ENCODE data around the gene ZMIZ1.

DNA sequence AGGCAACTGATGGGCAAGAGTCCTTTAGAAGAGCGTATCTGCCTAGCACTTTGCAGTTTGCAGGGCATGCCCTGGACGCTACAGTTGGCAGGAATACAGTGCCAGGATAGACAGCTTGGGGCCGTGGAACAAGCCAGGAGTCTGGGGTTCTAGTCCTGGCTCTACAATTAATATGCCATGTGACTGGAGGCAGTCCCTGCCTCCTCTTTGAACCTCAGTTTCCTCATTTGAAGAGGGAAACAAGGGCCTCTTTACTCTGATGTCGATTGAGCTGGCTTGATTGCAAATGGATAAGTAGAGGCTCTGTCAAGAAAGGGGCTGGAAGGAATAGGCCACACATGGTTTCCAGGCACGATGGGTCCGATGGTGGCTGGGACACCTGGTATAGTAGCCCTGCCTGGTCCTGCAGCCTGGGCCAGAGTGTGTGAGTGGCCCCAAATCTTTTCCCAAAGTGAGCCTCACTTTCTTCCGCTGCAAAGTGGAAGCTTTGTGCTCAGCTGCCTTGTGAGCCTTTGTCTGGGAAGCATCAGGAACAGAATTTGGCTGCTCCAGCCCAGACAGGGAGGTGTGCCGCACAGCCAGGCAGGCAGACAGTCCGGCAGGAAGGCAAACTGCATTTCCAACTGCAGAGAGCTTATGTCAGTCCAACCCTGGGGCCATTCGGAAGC is 167.1 kb downstream of the ZMIZ1 start:
- TF ChIP-seq CTCF (conservative IDR thresholded peaks at IDR 0.05; ENCODE audit: low read depth, low read length) = no peak
- TF ChIP-seq EZH2 (IDR thresholded peaks at IDR 0.05; ENCODE audit: borderline replicate concordance, low read depth, low read length, poor library complexity, severe bottlenecking) = no peak
